ENCODE measurements around the gene KCNH3. TPM values are rescaled to one million over a fixed set of nuclear protein-coding genes. Genes with fewer than 3 reads are reported as not detected.

Gene KCNH3
- total and polyA plus RNA-seq, 2 of the 4 experiments (the other 2 are of a cell fraction): 0.10 TPM; not detected in 1

DNA sequence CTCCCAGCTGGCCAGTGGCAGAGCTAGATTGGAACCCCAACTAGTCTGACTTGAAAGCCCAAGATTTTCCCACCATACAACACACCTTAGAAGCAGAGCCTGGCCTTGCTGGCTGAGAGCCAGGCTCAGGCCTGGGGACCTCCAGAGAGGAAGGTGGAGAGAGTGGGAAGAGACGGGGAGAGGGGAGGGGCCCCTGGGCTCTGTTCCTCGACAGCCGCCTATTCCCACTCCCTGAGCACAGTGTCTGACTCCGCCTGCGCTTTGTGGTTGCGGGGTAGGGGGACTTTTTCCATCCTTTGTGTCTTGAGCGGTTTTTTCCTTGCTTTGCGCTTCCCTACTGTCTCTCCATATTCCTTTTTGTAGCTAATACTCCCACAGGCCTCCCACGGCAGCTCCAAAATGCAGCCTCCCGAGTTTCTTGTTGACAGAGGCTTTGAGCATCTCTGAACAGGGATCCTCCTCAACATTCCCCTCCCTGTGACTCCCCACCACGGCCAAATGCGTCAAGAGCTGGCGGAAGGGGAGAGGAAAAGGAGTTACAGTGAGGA, 4.0 kb upstream of the KCNH3 start:
- H2AK5ac ChIP-seq (ENCODE audit: low read depth, low read length): no peak overlapping the region
- dilution Hi-C loops (cut with HindIII; ENCODE audit: low sequenced_read_pairs, unreplicated experiment): no loop called here
- no peak for DNase-seq
- H3K27me3 ChIP-seq (ENCODE audit: control insufficient read depth, insufficient read depth, low read length): peaks cover 26% of the 10 kb centered on the region
- H2BK120ac ChIP-seq (ENCODE audit: low read depth, low read length): no peak overlapping the region
- H3K56ac ChIP-seq (ENCODE audit: extremely low read depth, insufficient read depth, low read length): no peak overlapping the region
- no peak overlapping the region for H3K4ac ChIP-seq (ENCODE audit: low read depth, low read length)
- H3K36me3 ChIP-seq (ENCODE audit: control insufficient read depth, insufficient read depth, low read length): no peaks in the 10 kb centered on the region
- no peak overlapping the region for H2BK5ac ChIP-seq (ENCODE audit: low read depth, low read length, poor library complexity, severe bottlenecking)
- H3K4me2 ChIP-seq (ENCODE audit: low read depth, low read length): no peak overlapping the region
- H3K4me3 ChIP-seq (ENCODE audit: insufficient read depth, low read depth, low read length): no peak overlapping the region
- TF ChIP-seq BHLHE40 (IDR thresholded peaks at IDR 0.05; ENCODE audit: low read depth, low read length) (no peak), CEBPB (IDR thresholded peaks at IDR 0.05; ENCODE audit: low read depth, low read length) (no peak), MAZ (IDR thresholded peaks at IDR 0.05; ENCODE audit: borderline replicate concordance, low read depth, low read length) (no peak), POLR2A (IDR thresholded peaks at IDR 0.05; ENCODE audit: low read depth, low read length) (no peak), NFE2L2 (IDR thresholded peaks at IDR 0.05; ENCODE audit: low read depth, low read length) (no peak), RFX5 (IDR thresholded peaks at IDR 0.05; ENCODE audit: low read depth, low read length) (no peak), MAFK (IDR thresholded peaks at IDR 0.05; ENCODE audit: low read depth, low read length) (no peak), MXI1 (IDR thresholded peaks at IDR 0.05; ENCODE audit: borderline replicate concordance, low read depth, low read length) (no peak), RAD21 (IDR thresholded peaks at IDR 0.05; ENCODE audit: low read length) (no peak), CHD1 (IDR thresholded peaks at IDR 0.05; ENCODE audit: low read depth, low read length) (no peak), FOS (IDR thresholded peaks at IDR 0.05; ENCODE audit: low read depth, low read length) (no peak)
- TF ChIP-seq, protein P1, sequence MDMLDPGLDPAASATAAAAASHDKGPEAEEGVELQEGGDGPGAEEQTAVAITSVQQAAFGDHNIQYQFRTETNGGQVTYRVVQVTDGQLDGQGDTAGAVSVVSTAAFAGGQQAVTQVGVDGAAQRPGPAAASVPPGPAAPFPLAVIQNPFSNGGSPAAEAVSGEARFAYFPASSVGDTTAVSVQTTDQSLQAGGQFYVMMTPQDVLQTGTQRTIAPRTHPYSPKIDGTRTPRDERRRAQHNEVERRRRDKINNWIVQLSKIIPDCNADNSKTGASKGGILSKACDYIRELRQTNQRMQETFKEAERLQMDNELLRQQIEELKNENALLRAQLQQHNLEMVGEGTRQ (IDR thresholded peaks at IDR 0.05; ENCODE audit: low read depth, low read length): no peak
- TF ChIP-seq, protein P2, sequence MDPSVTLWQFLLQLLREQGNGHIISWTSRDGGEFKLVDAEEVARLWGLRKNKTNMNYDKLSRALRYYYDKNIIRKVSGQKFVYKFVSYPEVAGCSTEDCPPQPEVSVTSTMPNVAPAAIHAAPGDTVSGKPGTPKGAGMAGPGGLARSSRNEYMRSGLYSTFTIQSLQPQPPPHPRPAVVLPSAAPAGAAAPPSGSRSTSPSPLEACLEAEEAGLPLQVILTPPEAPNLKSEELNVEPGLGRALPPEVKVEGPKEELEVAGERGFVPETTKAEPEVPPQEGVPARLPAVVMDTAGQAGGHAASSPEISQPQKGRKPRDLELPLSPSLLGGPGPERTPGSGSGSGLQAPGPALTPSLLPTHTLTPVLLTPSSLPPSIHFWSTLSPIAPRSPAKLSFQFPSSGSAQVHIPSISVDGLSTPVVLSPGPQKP (IDR thresholded peaks at IDR 0.05; ENCODE audit: borderline replicate concordance, low read depth, low read length): no peak
- TF ChIP-seq, protein P3, sequence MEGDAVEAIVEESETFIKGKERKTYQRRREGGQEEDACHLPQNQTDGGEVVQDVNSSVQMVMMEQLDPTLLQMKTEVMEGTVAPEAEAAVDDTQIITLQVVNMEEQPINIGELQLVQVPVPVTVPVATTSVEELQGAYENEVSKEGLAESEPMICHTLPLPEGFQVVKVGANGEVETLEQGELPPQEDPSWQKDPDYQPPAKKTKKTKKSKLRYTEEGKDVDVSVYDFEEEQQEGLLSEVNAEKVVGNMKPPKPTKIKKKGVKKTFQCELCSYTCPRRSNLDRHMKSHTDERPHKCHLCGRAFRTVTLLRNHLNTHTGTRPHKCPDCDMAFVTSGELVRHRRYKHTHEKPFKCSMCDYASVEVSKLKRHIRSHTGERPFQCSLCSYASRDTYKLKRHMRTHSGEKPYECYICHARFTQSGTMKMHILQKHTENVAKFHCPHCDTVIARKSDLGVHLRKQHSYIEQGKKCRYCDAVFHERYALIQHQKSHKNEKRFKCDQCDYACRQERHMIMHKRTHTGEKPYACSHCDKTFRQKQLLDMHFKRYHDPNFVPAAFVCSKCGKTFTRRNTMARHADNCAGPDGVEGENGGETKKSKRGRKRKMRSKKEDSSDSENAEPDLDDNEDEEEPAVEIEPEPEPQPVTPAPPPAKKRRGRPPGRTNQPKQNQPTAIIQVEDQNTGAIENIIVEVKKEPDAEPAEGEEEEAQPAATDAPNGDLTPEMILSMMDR (conservative IDR thresholded peaks at IDR 0.05; ENCODE audit: low read depth, low read length): no peak
- no peaks in the 10 kb centered on the region for H3K9me1 ChIP-seq (ENCODE audit: insufficient read depth, low read length)
- H3K23ac ChIP-seq (ENCODE audit: low read depth, low read length): no peak overlapping the region
- ChIA-PET CTCF (interaction anchor here (0.6 to 1.7 kb wide), 2 partner anchors 18 to 825 kb away, joined by 3 to 4 read pairs; no protein-coding TSS in a partner anchor), POLR2A (ENCODE audit: unreplicated experiment) (no interaction called here)
- in situ Hi-C loops (cut with MboI; ENCODE audit: low sequenced_read_pairs): no loop called here
- no peak overlapping the region for H3K14ac ChIP-seq (replicated peaks; ENCODE audit: low read depth, low read length)
- H3K4me1 ChIP-seq (ENCODE audit: control insufficient read depth, insufficient read depth, low read length): 0 out of 2 replicates have a peak, but pooled peaks cover 2% of the 10 kb centered on the region
- H3K9me3 ChIP-seq (ENCODE audit: control insufficient read depth, insufficient read depth, low read length): no peaks in the 10 kb centered on the region
- no peaks in the 10 kb centered on the region for H3K79me1 ChIP-seq (ENCODE audit: low read depth in 1 of 2, low read length in 2 of 2)
- no TSS peak for BruUV-seq (replicated peaks)
- H4K20me1 ChIP-seq (ENCODE audit: insufficient read depth, low read length): no peaks in the 10 kb centered on the region; the same call in 1 of the 2 replicates
- no peak overlapping the region for H3K27ac ChIP-seq (ENCODE audit: insufficient read depth, low read length)
- no peak for ATAC-seq (ENCODE audit: low read depth)
- WGBS, 2 experiments (ENCODE audit: extremely low coverage in 2 of 2, insufficient read length in 1 of 2): 80% methylated on average over 1 of the region's 13 CpGs; no CpG with 5 or more reads in 1 of the 2 experiments
- H2AK9ac ChIP-seq (replicated peaks; ENCODE audit: low read depth, low read length, poor library complexity): no peak overlapping the region
- H4K91ac ChIP-seq (ENCODE audit: insufficient read depth, low read depth, low read length): no peak overlapping the region
- H4K8ac ChIP-seq (ENCODE audit: low read depth in 2 of 2, low read length in 2 of 2): no peak overlapping the region
- H3K18ac ChIP-seq (ENCODE audit: low read depth, low read length): no peak overlapping the region
- H2BK15ac ChIP-seq (ENCODE audit: low read depth, low read length): no peak overlapping the region
- H2BK20ac ChIP-seq (ENCODE audit: low read depth, low read length): no peak overlapping the region
- H4K5ac ChIP-seq (ENCODE audit: low read depth, low read length): no peak overlapping the region
- no peak overlapping the region for H3K9ac ChIP-seq (ENCODE audit: low read depth, low read length)
- H2AFZ ChIP-seq (replicated peaks; ENCODE audit: low read length, poor library complexity): no peak overlapping the region
- intact Hi-C loops (cut with micrococcal nuclease): no loop called here
